ENCODE measurements around the gene HOXD4. TPM values are rescaled to one million over a fixed set of nuclear protein-coding genes. Genes with fewer than 3 reads are reported as not detected.

HOXD4 gene
- total RNA-seq, 4 donors from 2014 or later: 0.69 to 3.6 (median 1.3) TPM; not detected in 1

DNA sequence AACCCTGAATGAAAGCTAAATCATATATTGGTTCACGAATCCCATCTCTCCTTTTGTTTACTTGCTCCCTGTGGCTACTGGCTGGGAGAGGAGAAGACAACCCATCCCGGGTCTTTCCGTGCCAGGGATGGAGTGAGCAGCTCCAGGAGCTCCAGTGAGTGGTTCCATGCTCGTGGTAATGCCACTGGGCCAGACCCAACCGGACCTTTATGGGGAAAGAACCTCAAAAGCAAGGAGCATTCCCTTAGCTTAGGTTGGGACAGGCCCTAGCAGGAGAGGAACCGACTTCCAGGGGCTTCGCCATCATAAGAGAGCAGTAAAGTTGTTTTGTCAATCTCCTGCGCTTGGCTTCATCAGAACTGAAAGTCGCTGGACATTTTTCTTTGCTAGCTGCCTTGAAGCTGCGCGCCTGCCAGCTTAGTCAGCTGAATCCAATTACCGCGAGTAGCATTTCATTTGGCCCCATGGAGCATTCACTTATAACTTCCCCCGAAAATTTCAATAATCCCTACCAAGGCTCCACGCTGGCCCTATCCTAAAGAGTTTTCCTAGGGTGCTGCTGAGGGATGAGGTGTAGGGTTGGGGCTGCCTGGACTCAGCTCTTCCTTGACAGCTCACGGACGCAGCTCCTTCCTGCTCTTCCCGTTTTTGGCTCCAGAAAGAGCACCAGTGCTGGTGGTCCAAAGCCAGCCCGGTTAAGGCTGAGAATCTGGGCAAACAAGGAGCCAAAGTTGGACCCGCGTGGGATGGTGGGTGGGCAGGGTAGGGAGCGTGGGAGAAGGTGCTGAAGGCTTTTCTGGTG lies 10.7 kb downstream of the HOXD4 start:
- H3K4me3 ChIP-seq: no peak overlapping the region
- H3K9me3 ChIP-seq: peaks cover 0 to 5% (median 0%) of the 10 kb centered on the region in 3 donors
- no peak for ATAC-seq
- no peaks in the 10 kb centered on the region for H3K36me3 ChIP-seq
- peaks cover 0 to 68% (median 17%) of the 10 kb centered on the region in 3 donors for H3K4me1 ChIP-seq
- no peak overlapping the region for H3K27ac ChIP-seq
- peaks cover 100% of the 10 kb centered on the region for H3K27me3 ChIP-seq
- TF ChIP-seq POLR2AphosphoS5 (IDR thresholded peaks at IDR 0.05) (no peak), EP300 (IDR thresholded peaks at IDR 0.05) (no peak), POLR2A (IDR thresholded peaks at IDR 0.05) (no peak)
- TF ChIP-seq, protein P1, sequence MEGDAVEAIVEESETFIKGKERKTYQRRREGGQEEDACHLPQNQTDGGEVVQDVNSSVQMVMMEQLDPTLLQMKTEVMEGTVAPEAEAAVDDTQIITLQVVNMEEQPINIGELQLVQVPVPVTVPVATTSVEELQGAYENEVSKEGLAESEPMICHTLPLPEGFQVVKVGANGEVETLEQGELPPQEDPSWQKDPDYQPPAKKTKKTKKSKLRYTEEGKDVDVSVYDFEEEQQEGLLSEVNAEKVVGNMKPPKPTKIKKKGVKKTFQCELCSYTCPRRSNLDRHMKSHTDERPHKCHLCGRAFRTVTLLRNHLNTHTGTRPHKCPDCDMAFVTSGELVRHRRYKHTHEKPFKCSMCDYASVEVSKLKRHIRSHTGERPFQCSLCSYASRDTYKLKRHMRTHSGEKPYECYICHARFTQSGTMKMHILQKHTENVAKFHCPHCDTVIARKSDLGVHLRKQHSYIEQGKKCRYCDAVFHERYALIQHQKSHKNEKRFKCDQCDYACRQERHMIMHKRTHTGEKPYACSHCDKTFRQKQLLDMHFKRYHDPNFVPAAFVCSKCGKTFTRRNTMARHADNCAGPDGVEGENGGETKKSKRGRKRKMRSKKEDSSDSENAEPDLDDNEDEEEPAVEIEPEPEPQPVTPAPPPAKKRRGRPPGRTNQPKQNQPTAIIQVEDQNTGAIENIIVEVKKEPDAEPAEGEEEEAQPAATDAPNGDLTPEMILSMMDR (IDR thresholded peaks at IDR 0.05): no peak
- 15 to 19% methylated on average over 4 to 8 of the region's 22 CpGs for WGBS, 2 donors (ENCODE audit: low coverage in 1 of 2)

DNA sequence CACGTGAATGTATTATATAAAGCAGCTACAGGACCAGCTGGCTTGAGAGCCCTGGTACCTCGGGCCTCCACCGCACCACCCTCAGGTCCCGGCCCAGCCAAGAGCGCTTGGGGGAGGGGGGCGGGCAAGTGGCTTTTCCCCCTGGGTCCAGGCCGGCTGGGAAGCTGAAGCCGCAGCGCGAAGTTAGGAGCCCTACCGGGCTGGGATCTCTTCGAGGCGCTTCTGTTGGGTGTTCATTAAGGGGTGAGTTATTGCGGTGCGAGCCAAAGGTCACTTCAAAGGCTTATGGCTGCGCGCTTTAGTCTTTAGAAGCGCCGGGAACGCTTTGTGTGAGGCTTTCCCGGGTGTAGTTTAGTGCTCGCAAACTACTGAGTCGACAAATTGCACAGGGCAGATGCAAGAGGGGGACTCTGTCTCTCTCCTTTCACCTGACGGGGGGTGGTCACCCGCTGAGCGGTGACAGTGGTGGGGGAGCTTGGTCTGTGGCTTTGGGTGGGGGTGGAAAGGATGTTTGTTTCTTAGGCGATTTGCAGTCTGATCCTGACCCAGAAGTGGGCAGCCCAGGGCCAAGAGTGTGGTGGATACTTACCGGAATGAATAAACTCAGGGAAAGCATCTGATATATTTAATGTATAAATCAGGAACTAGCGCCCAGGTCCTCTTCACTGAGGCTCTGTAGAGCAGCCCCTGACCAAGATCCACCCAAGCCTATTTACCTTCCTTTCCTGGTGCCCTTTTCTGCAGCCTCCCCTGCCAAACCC lies 11.7 kb downstream of the HOXD4 start:
- H3K4me3 ChIP-seq: no peak overlapping the region
- H3K27ac ChIP-seq: no peak overlapping the region

DNA sequence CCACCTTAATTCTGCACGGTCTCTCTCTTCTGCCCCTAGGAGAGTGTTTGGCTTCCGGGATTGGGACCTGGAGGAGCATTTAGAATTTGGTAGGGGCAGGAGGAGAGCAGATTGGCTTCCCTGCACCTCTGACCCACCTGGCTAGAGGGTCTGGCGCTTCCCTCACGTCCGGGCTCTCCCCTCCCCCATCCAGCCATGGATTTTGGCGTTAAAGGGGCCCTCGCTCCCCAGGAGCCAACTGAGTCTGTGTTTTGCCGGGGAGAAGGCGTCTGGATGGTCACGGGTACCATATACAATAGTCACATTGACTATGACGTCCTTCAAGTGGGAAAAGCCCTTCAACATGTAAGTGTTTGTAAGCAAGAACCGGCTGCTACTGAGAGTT lies 12.3 kb downstream of the HOXD4 start:
- Histone ChIP-seq H3K9me3 (peaks cover 0 to 5% (median 0%) of the 10 kb centered on the region in 3 donors), H3K4me3 (no peak overlapping the region), H3K4me1 (peaks cover 0 to 52% (median 17%) of the 10 kb centered on the region in 3 donors), H3K27ac (no peak overlapping the region), H3K27me3 (peaks cover 100% of the 10 kb centered on the region), H3K36me3 (no peaks in the 10 kb centered on the region)
- TF ChIP-seq EP300 (IDR thresholded peaks at IDR 0.05): no peak
- TF ChIP-seq POLR2A (IDR thresholded peaks at IDR 0.05): no peak
- TF ChIP-seq POLR2AphosphoS5 (IDR thresholded peaks at IDR 0.05): no peak
- TF ChIP-seq, protein P1 (IDR thresholded peaks at IDR 0.05): no peak
- WGBS, 2 donors (ENCODE audit: low coverage in 1 of 2): 5 to 12% methylated on average over 3 to 7 of the region's 12 CpGs
- no peak for ATAC-seq

More for the DNA sequence above, 11.7 kb downstream of the HOXD4 start:
- WGBS, 2 donors (ENCODE audit: low coverage in 1 of 2): 0 to 25% methylated on average over 2 to 6 of the region's 29 CpGs
- H3K36me3 ChIP-seq: no peaks in the 10 kb centered on the region
- no peak for ATAC-seq
- H3K4me1 ChIP-seq: peaks cover 0 to 58% (median 17%) of the 10 kb centered on the region in 3 donors
- H3K27me3 ChIP-seq: peaks cover 100% of the 10 kb centered on the region
- peaks cover 0 to 5% (median 0%) of the 10 kb centered on the region in 3 donors for H3K9me3 ChIP-seq
- TF ChIP-seq, protein P1 (IDR thresholded peaks at IDR 0.05): no peak
- TF ChIP-seq EP300 (IDR thresholded peaks at IDR 0.05) (no peak), POLR2A (IDR thresholded peaks at IDR 0.05) (no peak), POLR2AphosphoS5 (IDR thresholded peaks at IDR 0.05) (no peak)

DNA sequence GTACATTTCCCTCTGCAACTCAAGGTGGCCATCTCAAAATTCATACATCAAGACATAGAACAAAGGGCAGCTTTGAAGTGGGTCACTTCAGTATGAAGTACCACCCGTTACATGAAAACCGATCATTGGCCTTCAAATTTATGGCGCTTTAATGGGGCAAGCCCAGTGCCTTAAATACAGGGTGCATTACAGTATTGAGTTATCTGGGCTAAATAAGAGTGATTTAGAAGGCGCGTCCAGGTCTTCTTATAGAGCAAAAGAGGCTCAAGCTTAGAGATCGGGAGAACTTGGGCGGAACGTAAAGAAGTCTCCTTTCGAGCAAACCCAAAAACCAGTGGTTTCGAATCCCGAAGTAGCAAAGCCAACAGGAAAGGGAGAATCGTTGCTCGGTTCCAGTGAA lies 12.9 kb downstream of the HOXD4 start:
- Histone ChIP-seq H3K4me3 (no peak overlapping the region), H3K27me3 (peaks cover 100% of the 10 kb centered on the region), H3K27ac (no peak overlapping the region), H3K36me3 (no peaks in the 10 kb centered on the region), H3K4me1 (peaks cover 0 to 46% (median 16%) of the 10 kb centered on the region in 3 donors), H3K9me3 (peaks cover 0 to 5% (median 0%) of the 10 kb centered on the region in 3 donors)
- TF ChIP-seq, protein P1 (IDR thresholded peaks at IDR 0.05): no peak
- no peak for TF ChIP-seq POLR2AphosphoS5 (IDR thresholded peaks at IDR 0.05)
- WGBS, 2 donors (ENCODE audit: low coverage in 1 of 2): 23% methylated on average over 13 of the region's 13 CpGs; no CpG with 5 or more reads in 1 of the 2 donors
- no peak for ATAC-seq

All from gastroesophageal sphincter (tissue), 4 donors.